Lower lobe of right lung (tissue), 2 donors: ENCODE measurements around the gene CCDC178. TPM values are rescaled to one million over a fixed set of nuclear protein-coding genes. Genes with fewer than 3 reads are reported as not detected.

Source experiments
- ATAC-seq, 2 donors: fragments of 200-7000 bp; cut with Tn5 transposase; one replicate each; pipeline ENCODE4 v1.9.1; 2020 to 2022; ENCODE audit warnings: mild to moderate bottlenecking in 2 of 2, moderate library complexity in 2 of 2
- DNase-seq: peaks from one replicate; pipeline ENCODE4 v3.0.0-alpha.2; 2020
- H3K27ac ChIP-seq: fragments of 200-600 bp; one replicate; pipeline ENCODE4 v1.8.0; 2022
- H3K27me3 ChIP-seq: fragments of 200-600 bp; one replicate; pipeline ENCODE4 v1.8.0; 2022; ENCODE audit warnings: low read depth
- H3K36me3 ChIP-seq: fragments of 200-600 bp; one replicate; pipeline ENCODE4 v1.8.0; 2022; ENCODE audit warnings: mild to moderate bottlenecking
- H3K4me1 ChIP-seq: fragments of 200-600 bp; one replicate; pipeline ENCODE4 v1.8.0; 2022
- H3K4me3 ChIP-seq: fragments of 200-600 bp; one replicate; pipeline ENCODE4 v1.8.0; 2022; ENCODE audit warnings: mild to moderate bottlenecking
- H3K9me3 ChIP-seq: fragments of 200-600 bp; one replicate; pipeline ENCODE4 v1.8.0; 2022
- intact Hi-C: fragments of 100-400 bp; cut with DNase I; formaldehyde crosslinking; loops from one replicate; pipeline ENCODE4 v1.11.0; 2022
- total RNA-seq: library from RNA; stranded (reverse); fragmentation: NEBNext Ultra II Directional; extraction: Animal tissue kit (Norgen Biotek cat#: 25700); gene quantifications from one replicate; pipeline ENCODE4 v1.2.1, GENCODE V29; 2021
- TF ChIP-seq, protein P1 (sequence below): fragments of 200-600 bp; IDR thresholded peaks from one replicate; pipeline ENCODE4 v1.8.0; 2022; ENCODE audit warnings: antibody characterized with exemption, mild to moderate bottlenecking
- donor health status: DM: no; HTN: yes; CAD: no; lungs with severe emphysema.

The CCDC178 gene
- total RNA-seq, 1 donor from 2014 or later: not detected

GRCh38 chr18:33270297-33270696 lies 170.2 kb downstream of the CCDC178 start:
- Histone ChIP-seq H3K36me3 (no peaks in the 10 kb centered on the region), H3K27ac (no peak overlapping the region), H3K9me3 (no peaks in the 10 kb centered on the region), H3K4me3 (no peak overlapping the region), H3K4me1 (no peaks in the 10 kb centered on the region), H3K27me3 (no peaks in the 10 kb centered on the region)
- intact Hi-C loops: no loop called here
- TF ChIP-seq, protein P1, sequence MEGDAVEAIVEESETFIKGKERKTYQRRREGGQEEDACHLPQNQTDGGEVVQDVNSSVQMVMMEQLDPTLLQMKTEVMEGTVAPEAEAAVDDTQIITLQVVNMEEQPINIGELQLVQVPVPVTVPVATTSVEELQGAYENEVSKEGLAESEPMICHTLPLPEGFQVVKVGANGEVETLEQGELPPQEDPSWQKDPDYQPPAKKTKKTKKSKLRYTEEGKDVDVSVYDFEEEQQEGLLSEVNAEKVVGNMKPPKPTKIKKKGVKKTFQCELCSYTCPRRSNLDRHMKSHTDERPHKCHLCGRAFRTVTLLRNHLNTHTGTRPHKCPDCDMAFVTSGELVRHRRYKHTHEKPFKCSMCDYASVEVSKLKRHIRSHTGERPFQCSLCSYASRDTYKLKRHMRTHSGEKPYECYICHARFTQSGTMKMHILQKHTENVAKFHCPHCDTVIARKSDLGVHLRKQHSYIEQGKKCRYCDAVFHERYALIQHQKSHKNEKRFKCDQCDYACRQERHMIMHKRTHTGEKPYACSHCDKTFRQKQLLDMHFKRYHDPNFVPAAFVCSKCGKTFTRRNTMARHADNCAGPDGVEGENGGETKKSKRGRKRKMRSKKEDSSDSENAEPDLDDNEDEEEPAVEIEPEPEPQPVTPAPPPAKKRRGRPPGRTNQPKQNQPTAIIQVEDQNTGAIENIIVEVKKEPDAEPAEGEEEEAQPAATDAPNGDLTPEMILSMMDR: no peak
- no peak for DNase-seq
- ATAC-seq: no peak

DNA sequence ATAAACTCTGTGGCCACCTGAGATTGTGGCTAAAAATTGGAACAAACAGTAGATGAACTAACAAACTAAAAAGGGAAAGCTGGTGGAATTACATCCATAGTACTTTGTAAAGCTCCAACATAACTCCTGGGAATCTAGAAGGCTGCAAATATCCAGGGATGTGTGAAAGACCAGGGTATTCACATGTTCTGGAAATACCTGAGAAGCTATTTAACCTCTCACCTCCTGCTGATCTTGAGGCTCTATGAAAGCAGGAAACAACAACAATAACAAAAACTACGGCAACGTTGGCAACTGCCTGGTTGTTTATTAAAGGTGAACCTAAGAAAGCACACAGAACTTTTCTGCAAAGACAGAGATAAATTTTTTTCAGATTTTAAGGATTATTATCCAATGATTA lies 171.3 kb downstream of the CCDC178 start:
- TF ChIP-seq, protein P1: no peak
- H3K36me3 ChIP-seq: no peaks in the 10 kb centered on the region
- no peaks in the 10 kb centered on the region for H3K27me3 ChIP-seq
- no peak for ATAC-seq
- H3K4me3 ChIP-seq: no peak overlapping the region
- DNase-seq: no peak
- no peaks in the 10 kb centered on the region for H3K9me3 ChIP-seq
- H3K27ac ChIP-seq: no peak overlapping the region
- intact Hi-C loops: no loop called here
- no peaks in the 10 kb centered on the region for H3K4me1 ChIP-seq

DNA sequence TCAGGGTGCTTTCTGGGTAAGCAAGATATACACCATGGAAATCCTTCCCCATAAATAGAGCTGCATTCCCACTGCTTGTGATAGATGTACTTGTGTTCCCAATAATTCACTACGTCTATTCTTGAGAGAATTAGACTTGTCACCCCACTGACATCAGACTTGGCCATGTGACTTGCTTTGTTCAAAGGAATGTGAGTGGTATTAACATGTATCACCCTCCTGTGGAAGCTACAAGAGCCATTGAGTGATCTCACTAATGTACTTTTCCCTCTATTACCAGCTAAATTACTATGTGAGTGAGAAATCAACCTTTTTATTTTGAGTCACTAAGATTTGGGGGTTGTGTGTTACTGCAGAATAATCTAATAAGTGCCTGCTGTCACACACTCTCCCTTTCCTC lies 176.0 kb downstream of the CCDC178 start:
- no peak for DNase-seq
- no peak for ATAC-seq
- Histone ChIP-seq H3K4me1 (no peaks in the 10 kb centered on the region), H3K4me3 (no peak overlapping the region), H3K27me3 (no peaks in the 10 kb centered on the region), H3K9me3 (no peaks in the 10 kb centered on the region), H3K36me3 (no peaks in the 10 kb centered on the region), H3K27ac (no peak overlapping the region)
- intact Hi-C loops: no loop called here
- TF ChIP-seq, protein P1: no peak

DNA sequence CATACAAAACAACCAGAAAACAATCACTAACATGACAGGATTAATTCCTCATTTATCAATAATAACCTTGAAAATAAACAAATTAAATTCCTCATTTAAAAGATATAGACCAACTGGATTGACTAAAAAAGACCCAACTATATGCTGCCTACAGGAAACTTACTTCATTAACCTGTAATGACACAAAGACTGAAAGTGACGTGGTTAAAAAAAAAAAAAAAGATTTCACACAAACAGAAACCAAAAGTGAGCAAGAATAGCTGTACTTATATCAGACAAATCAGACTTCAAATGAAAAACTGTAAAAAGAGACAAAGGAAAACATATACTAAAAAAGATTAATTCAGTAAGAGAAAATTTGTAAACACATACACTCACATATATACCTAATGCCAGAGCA lies 201.2 kb downstream of the CCDC178 start:
- intact Hi-C loops: no loop called here
- H3K4me1 ChIP-seq: no peaks in the 10 kb centered on the region
- H3K27me3 ChIP-seq: no peaks in the 10 kb centered on the region
- ATAC-seq (no peak), DNase-seq (no peak)
- H3K27ac ChIP-seq: no peak overlapping the region
- H3K36me3 ChIP-seq: no peaks in the 10 kb centered on the region
- peaks cover 5% of the 10 kb centered on the region for H3K9me3 ChIP-seq
- TF ChIP-seq, protein P1: no peak
- H3K4me3 ChIP-seq: no peak overlapping the region

DNA sequence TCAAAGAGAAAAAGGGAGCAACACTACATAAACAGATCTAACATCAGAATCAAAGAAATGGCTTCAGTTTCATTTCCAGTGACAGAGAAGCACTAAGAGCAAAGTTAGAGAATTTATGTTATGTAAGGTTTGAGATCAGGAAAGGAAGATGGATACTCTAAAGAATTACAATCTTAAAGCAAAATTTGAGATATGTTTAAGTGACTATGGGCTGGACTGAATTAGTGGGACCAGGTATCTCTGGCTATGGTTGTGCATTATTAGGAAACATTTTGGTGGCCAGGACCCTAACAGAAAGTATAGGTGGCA lies 208.2 kb downstream of the CCDC178 start:
- DNase-seq: no peak
- no peak for ATAC-seq
- Histone ChIP-seq H3K4me1 (no peaks in the 10 kb centered on the region), H3K27me3 (no peaks in the 10 kb centered on the region), H3K36me3 (no peaks in the 10 kb centered on the region), H3K9me3 (no peaks in the 10 kb centered on the region), H3K27ac (no peak overlapping the region), H3K4me3 (no peak overlapping the region)
- TF ChIP-seq, protein P1: peak; percentile 2
- intact Hi-C loops: no loop called here
